HCT116 (cell line): ENCODE measurements around the gene ABHD14A.

ENCODE experiments used
- CBX3 ChIP-seq: IDR thresholded peaks from 2 replicates; pipeline ENCODE4 v1.6.1; 2012; ENCODE audit warnings: low read depth
- EGR1 ChIP-seq: IDR thresholded peaks from 2 replicates; pipeline ENCODE4 v1.6.1; 2012; ENCODE audit warnings: low read depth
- EZH2phosphoT487 ChIP-seq: fragments of 200-600 bp; IDR thresholded peaks from 2 replicates; pipeline ENCODE4 v1.6.1; 2018; ENCODE audit warnings: antibody characterized with exemption, borderline replicate concordance
- POLR2A ChIP-seq: IDR thresholded peaks from 2 replicates; pipeline ENCODE4 v1.7.0; 2011; ENCODE audit warnings: borderline replicate concordance; ENCODE audit not compliant: insufficient read depth, insufficient read length; ENCODE audit errors: extremely low read depth
- POLR2AphosphoS5 ChIP-seq: IDR thresholded peaks from 2 replicates; pipeline ENCODE4 v1.6.1; 2011; ENCODE audit warnings: mild to moderate bottlenecking, low read depth, low read length, moderate library complexity
- RAD21 ChIP-seq: IDR thresholded peaks from 2 replicates; pipeline ENCODE4 v1.6.1; 2012; ENCODE audit warnings: low read depth, mild to moderate bottlenecking
- SIN3A ChIP-seq: IDR thresholded peaks from 2 replicates; pipeline ENCODE4 v1.6.1; 2012; ENCODE audit warnings: low read depth
- SP1 ChIP-seq: IDR thresholded peaks from 2 replicates; pipeline ENCODE4 v1.6.1; 2012; ENCODE audit warnings: low read depth
- SRF ChIP-seq: IDR thresholded peaks from 2 replicates; pipeline ENCODE4 v1.6.1; 2012; ENCODE audit warnings: low read depth
- YY1 ChIP-seq: IDR thresholded peaks from 2 replicates; pipeline ENCODE4 v1.6.1; 2011; ENCODE audit warnings: low read length, low read depth, moderate library complexity, mild to moderate bottlenecking; ENCODE audit not compliant: insufficient replicate concordance; ENCODE audit errors: extremely low read depth
- ZFX ChIP-seq: fragments of 450-650 bp; IDR thresholded peaks from 2 replicates; pipeline ENCODE4 v1.6.1; 2017
- ZNF274 ChIP-seq: fragments of 200-500 bp; sonication (Bioruptor generic); IDR thresholded peaks from 2 replicates; pipeline ENCODE4 v1.6.1; 2014; ENCODE audit warnings: mild to moderate bottlenecking, low read depth, low read length, inconsistent platforms
- TF ChIP-seq, protein P1 (sequence below), 3 experiments: fragments of 200-600 bp in 1 of 3; sonication (generic) in 1 of 3; IDR thresholded peaks in 2 of 3; conservative IDR thresholded peaks in 1 of 3; 2 replicates each; pipeline ENCODE4 v1.5.1; 2012 to 2017; ENCODE audit warnings: low read depth in 2 of 3, low read length in 2 of 3, antibody characterized with exemption in 1 of 3, borderline replicate concordance in 1 of 3, control low read depth in 1 of 3, mild to moderate bottlenecking in 1 of 3, mixed read lengths in 1 of 3, mixed run types in 1 of 3, moderate library complexity in 1 of 3; ENCODE audit not compliant: insufficient read depth in 1 of 3

DNA sequence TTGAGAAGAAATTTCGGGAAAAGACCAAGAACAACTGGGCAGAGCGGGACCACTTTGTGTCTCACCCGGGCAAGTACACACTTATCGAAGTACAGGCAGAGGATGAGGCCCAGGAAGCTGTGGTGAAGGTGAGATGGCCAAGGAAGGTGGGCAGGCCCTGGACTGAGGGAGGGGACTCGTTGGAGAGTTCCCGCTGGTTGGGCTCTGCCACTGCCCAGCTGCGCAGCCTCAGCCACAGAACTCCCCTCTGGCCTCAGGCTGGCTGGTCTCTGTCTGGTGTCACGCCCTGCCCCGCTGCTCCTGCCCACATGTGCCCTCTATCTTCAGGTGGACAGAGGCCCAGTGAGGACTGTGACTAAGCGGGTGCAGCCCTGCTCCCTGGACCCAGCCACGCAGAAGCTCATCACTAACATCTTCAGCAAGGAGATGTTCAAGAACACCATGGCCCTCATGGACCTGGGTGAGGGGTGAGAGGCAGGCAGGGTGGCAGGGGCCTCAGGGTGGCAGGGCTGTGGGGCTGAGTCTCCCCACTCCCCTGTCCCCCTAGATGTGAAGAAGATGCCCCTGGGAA is 30.3 kb upstream of the ABHD14A start:
- TF ChIP-seq ZNF274 (no peak), SIN3A (no peak), ZFX (no peak), POLR2A (no peak), CBX3 (no peak), POLR2AphosphoS5 (no peak), SP1 (no peak), SRF (no peak), EGR1 (no peak), EZH2phosphoT487 (no peak), RAD21 (no peak), YY1 (no peak)
- TF ChIP-seq, protein P1, sequence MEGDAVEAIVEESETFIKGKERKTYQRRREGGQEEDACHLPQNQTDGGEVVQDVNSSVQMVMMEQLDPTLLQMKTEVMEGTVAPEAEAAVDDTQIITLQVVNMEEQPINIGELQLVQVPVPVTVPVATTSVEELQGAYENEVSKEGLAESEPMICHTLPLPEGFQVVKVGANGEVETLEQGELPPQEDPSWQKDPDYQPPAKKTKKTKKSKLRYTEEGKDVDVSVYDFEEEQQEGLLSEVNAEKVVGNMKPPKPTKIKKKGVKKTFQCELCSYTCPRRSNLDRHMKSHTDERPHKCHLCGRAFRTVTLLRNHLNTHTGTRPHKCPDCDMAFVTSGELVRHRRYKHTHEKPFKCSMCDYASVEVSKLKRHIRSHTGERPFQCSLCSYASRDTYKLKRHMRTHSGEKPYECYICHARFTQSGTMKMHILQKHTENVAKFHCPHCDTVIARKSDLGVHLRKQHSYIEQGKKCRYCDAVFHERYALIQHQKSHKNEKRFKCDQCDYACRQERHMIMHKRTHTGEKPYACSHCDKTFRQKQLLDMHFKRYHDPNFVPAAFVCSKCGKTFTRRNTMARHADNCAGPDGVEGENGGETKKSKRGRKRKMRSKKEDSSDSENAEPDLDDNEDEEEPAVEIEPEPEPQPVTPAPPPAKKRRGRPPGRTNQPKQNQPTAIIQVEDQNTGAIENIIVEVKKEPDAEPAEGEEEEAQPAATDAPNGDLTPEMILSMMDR (IDR thresholded peaks at IDR 0.05 in 2 of 3, conservative IDR thresholded peaks at IDR 0.05 in 1 of 3; ENCODE audit: borderline replicate concordance in 1 of 3, insufficient read depth in 1 of 3, low read depth in 2 of 3, low read length in 2 of 3): no peak
